ENCODE data around the gene SPEN. TPM values are rescaled to one million over a fixed set of nuclear protein-coding genes. Genes with fewer than 3 reads are reported as not detected.

SPEN gene
- total and polyA plus RNA-seq, 2 of the 13 experiments (the other 11 are each of a cell fraction or from before 2014, with no cell fraction given): 4.8 to 14.0 TPM

DNA sequence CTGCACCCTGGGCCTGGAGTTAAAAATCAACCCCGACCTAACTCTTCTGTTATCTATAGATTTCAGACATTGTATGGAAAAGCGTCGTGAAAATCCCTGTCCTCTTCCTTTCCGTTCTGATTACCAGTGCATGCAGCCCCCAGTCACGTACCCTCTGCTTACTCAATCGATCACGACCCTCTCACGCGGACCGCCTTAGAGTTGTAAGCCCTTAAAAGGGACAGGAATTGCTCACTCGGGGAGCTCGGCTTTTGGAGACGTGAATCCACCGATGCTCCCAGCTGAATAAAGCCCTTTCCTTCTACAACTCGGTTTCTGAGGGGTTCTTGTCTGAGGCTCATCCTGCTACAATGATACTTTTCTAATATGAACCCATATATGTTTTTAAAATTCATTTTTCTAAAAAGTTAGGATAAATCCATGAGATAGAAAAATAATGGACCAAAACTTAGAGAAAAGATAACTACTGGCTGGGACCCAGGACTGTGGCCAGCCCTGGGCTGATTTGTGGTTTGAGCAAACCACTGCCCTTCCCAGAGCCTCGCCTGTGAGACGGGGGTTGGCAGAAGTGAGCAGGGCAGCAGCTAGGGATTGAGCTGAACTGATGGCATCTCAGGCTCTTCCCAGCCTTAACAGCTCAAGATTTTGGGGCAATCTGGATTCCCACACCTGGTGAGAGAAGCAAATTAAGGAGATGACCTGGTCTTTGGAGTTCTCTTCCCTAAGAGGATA lies 45.1 kb upstream of the SPEN start (continued):
- TF ChIP-seq, protein P1, sequence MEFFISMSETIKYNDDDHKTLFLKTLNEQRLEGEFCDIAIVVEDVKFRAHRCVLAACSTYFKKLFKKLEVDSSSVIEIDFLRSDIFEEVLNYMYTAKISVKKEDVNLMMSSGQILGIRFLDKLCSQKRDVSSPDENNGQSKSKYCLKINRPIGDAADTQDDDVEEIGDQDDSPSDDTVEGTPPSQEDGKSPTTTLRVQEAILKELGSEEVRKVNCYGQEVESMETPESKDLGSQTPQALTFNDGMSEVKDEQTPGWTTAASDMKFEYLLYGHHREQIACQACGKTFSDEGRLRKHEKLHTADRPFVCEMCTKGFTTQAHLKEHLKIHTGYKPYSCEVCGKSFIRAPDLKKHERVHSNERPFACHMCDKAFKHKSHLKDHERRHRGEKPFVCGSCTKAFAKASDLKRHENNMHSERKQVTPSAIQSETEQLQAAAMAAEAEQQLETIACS (CRISPR knock-in tag; IDR thresholded peaks at IDR 0.05): no peak
- TF ChIP-seq, protein P2, sequence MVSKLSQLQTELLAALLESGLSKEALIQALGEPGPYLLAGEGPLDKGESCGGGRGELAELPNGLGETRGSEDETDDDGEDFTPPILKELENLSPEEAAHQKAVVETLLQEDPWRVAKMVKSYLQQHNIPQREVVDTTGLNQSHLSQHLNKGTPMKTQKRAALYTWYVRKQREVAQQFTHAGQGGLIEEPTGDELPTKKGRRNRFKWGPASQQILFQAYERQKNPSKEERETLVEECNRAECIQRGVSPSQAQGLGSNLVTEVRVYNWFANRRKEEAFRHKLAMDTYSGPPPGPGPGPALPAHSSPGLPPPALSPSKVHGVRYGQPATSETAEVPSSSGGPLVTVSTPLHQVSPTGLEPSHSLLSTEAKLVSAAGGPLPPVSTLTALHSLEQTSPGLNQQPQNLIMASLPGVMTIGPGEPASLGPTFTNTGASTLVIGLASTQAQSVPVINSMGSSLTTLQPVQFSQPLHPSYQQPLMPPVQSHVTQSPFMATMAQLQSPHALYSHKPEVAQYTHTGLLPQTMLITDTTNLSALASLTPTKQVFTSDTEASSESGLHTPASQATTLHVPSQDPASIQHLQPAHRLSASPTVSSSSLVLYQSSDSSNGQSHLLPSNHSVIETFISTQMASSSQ (IDR thresholded peaks at IDR 0.05; ENCODE audit: low read depth): 0 out of 2 replicates have a peak, but pooled peaks have one; percentile 40
- TF ChIP-seq, protein P2 (CRISPR knock-in tag; IDR thresholded peaks at IDR 0.05; ENCODE audit: borderline replicate concordance): no peak
- TF ChIP-seq, protein P3, sequence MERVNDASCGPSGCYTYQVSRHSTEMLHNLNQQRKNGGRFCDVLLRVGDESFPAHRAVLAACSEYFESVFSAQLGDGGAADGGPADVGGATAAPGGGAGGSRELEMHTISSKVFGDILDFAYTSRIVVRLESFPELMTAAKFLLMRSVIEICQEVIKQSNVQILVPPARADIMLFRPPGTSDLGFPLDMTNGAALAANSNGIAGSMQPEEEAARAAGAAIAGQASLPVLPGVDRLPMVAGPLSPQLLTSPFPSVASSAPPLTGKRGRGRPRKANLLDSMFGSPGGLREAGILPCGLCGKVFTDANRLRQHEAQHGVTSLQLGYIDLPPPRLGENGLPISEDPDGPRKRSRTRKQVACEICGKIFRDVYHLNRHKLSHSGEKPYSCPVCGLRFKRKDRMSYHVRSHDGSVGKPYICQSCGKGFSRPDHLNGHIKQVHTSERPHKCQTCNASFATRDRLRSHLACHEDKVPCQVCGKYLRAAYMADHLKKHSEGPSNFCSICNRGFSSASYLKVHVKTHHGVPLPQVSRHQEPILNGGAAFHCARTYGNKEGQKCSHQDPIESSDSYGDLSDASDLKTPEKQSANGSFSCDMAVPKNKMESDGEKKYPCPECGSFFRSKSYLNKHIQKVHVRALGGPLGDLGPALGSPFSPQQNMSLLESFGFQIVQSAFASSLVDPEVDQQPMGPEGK (CRISPR knock-in tag; IDR thresholded peaks at IDR 0.05): no peak
- peak; percentile 77 for TF ChIP-seq MIXL1 (CRISPR knock-in tag; IDR thresholded peaks at IDR 0.05)
- TF ChIP-seq TCF7 (IDR thresholded peaks at IDR 0.05; ENCODE audit: low read depth): 0 out of 2 replicates have a peak, but pooled peaks have one; percentile 30
- TF ChIP-seq, protein P4, sequence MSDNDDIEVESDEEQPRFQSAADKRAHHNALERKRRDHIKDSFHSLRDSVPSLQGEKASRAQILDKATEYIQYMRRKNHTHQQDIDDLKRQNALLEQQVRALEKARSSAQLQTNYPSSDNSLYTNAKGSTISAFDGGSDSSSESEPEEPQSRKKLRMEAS (IDR thresholded peaks at IDR 0.05): peak; percentile 50
- peak; percentile 83 for TF ChIP-seq SALL1 (CRISPR knock-in tag; IDR thresholded peaks at IDR 0.05)
- TF ChIP-seq ZBTB7A (CRISPR knock-in tag; IDR thresholded peaks at IDR 0.05): peak; percentile 95
- no peak for TF ChIP-seq CREB1 (IDR thresholded peaks at IDR 0.05)
- peak; percentile 64 for TF ChIP-seq CREB1 (CRISPR knock-in tag; IDR thresholded peaks at IDR 0.05)
- no peak for TF ChIP-seq SNAPC2 (CRISPR knock-in tag; IDR thresholded peaks at IDR 0.05)
- TF ChIP-seq ZNF547 (CRISPR knock-in tag; IDR thresholded peaks at IDR 0.05): peak; percentile 58; the same call in 1 of the 2 replicates
- peak; percentile 79 for TF ChIP-seq ZNF205 (CRISPR knock-in tag; IDR thresholded peaks at IDR 0.05)
- no peak for TF ChIP-seq YEATS2 (CRISPR knock-in tag; IDR thresholded peaks at IDR 0.05; ENCODE audit: borderline replicate concordance)
- no peak for TF ChIP-seq SOX6 (IDR thresholded peaks at IDR 0.05)
- 0 out of 2 replicates have a peak, but pooled peaks have one; percentile 10 for TF ChIP-seq SOX6 (CRISPR knock-in tag; IDR thresholded peaks at IDR 0.05)
- no peak for TF ChIP-seq MBNL3 (CRISPR knock-in tag; conservative IDR thresholded peaks at IDR 0.05)
- TF ChIP-seq, protein P5, sequence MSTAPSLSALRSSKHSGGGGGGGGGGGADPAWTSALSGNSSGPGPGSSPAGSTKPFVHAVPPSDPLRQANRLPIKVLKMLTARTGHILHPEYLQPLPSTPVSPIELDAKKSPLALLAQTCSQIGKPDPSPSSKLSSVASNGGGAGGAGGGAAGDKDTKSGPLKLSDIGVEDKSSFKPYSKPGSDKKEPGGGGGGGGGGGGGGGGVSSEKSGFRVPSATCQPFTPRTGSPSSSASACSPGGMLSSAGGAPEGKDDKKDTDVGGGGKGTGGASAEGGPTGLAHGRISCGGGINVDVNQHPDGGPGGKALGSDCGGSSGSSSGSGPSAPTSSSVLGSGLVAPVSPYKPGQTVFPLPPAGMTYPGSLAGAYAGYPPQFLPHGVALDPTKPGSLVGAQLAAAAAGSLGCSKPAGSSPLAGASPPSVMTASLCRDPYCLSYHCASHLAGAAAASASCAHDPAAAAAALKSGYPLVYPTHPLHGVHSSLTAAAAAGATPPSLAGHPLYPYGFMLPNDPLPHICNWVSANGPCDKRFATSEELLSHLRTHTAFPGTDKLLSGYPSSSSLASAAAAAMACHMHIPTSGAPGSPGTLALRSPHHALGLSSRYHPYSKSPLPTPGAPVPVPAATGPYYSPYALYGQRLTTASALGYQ (CRISPR knock-in tag; IDR thresholded peaks at IDR 0.05): 0 out of 2 replicates have a peak, but pooled peaks have one; percentile 20
- peak; percentile 44; the same call in 1 of the 2 replicates for TF ChIP-seq RCOR2 (CRISPR knock-in tag; IDR thresholded peaks at IDR 0.05)
- TF ChIP-seq ZNF777 (CRISPR knock-in tag; IDR thresholded peaks at IDR 0.05): no peak
- 0 out of 2 replicates have a peak, but pooled peaks have one; percentile 60 for TF ChIP-seq ZNF556 (CRISPR knock-in tag; IDR thresholded peaks at IDR 0.05; ENCODE audit: borderline replicate concordance)
